ENCODE measurements around the gene TFG. TPM values are rescaled to one million over a fixed set of nuclear protein-coding genes. Genes with fewer than 3 reads are reported as not detected.

TFG gene
- total and polyA plus RNA-seq, 8 donors: 81.8 to 132 (median 115) TPM

DNA sequence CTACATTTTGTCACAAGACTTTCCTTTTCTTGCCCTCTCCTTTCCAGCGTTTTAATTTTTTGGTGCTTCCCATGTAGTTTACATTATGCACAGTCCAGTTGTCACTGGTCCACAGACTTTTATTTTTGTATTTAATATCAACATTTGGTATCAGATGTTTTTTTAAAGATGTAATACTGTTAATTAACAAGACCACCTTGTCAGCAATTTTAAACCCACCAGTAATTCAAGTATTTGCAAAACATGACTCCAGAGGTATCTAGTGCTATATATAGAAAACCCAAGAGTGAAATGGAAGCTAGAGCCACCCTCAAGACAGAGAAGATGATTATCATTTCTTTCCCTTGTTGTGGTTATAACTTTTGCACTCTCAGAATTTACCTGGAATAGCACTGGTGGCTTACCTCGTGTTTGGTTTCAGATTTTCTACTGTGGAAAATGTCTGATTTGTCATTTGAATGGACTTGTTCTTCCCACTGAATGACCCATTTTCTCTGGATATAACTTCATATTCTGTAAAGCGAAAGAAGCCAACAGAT is 56.2 kb downstream of the TFG start:
- ATAC-seq (no peak), DNase-seq (no peak)
- Histone ChIP-seq H3K27me3 (no peaks in the 10 kb centered on the region), H3K9me3 (no peaks in the 10 kb centered on the region), H3K36me3 (no peaks in the 10 kb centered on the region), H3K4me1 (no peaks in the 10 kb centered on the region), H3K27ac (no peak overlapping the region), H3K4me3 (no peak overlapping the region)
- intact Hi-C loops (cut with DNase I): no loop called here
- TF ChIP-seq, protein P1, sequence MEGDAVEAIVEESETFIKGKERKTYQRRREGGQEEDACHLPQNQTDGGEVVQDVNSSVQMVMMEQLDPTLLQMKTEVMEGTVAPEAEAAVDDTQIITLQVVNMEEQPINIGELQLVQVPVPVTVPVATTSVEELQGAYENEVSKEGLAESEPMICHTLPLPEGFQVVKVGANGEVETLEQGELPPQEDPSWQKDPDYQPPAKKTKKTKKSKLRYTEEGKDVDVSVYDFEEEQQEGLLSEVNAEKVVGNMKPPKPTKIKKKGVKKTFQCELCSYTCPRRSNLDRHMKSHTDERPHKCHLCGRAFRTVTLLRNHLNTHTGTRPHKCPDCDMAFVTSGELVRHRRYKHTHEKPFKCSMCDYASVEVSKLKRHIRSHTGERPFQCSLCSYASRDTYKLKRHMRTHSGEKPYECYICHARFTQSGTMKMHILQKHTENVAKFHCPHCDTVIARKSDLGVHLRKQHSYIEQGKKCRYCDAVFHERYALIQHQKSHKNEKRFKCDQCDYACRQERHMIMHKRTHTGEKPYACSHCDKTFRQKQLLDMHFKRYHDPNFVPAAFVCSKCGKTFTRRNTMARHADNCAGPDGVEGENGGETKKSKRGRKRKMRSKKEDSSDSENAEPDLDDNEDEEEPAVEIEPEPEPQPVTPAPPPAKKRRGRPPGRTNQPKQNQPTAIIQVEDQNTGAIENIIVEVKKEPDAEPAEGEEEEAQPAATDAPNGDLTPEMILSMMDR (IDR thresholded peaks at IDR 0.05): no peak

DNA sequence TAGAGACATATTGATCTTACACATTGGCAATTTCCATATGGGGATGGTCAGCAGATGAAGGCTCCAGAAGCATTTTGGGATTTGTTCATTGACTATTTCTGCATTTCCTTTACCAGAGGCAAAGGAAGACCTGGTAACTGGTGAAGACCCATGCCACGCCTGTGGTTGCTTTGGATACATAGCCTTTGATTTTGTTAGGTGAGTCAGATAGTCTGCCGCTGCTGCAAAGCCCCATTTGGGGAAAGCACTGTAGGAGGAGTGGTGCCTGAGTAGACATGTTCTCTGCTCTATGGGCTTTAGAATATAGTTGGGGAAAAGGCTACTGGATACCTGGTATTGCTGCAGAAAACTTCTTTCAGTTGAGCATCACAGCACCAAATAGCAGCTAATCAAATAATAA is 56.8 kb downstream of the TFG start:
- no peak for ATAC-seq
- H3K27me3 ChIP-seq: no peaks in the 10 kb centered on the region
- TF ChIP-seq, protein P1 (IDR thresholded peaks at IDR 0.05): no peak
- no peak overlapping the region for H3K4me3 ChIP-seq
- intact Hi-C loops (cut with DNase I): no loop called here
- H3K4me1 ChIP-seq: no peaks in the 10 kb centered on the region
- no peaks in the 10 kb centered on the region for H3K36me3 ChIP-seq
- no peak for DNase-seq
- no peak overlapping the region for H3K27ac ChIP-seq
- H3K9me3 ChIP-seq: no peaks in the 10 kb centered on the region

DNA sequence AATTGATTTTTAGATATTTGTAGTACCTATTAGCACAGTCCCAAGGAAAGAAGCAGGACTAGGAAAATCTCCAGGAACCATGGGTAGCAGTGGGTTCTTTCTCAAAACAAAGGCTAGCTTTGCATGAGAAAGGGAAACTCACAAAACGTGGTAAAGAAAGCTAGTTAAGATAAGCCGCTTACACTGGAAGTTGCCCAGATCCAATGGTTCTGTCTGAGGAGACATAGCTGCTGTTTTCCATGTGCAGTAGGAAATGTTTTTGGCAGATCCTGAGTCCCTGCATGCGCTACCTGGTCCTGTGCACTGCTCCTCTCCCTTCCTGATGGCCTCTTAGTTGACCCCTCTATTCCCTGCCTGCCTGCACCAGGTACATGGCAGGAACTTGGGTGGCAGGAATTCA is 60.4 kb downstream of the TFG start:
- DNase-seq: no peak
- no peaks in the 10 kb centered on the region for H3K4me1 ChIP-seq
- intact Hi-C loops (cut with DNase I): no loop called here
- no peaks in the 10 kb centered on the region for H3K9me3 ChIP-seq
- H3K36me3 ChIP-seq: no peaks in the 10 kb centered on the region
- TF ChIP-seq, protein P1 (IDR thresholded peaks at IDR 0.05): no peak
- no peaks in the 10 kb centered on the region for H3K27me3 ChIP-seq
- no peak overlapping the region for H3K4me3 ChIP-seq
- ATAC-seq: no peak
- no peak overlapping the region for H3K27ac ChIP-seq

DNA sequence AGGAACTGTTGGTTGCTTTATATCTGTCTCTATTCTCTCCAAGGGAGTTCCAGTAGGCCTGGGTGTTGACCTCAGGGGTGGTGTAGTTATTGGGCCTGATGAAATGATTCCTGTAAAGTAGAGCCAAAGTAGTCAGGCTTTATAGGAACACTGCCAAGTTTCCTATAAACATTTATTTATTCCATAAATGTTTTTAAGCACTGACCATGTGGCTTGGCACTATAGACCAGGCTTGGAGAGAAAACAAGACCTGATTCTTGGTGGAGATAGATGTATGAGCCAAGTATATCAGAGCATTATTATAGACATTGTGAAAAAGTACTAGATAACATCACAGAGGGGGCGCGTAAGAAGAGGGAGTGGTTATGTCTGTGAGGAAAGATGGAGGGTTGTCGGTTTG is 65.9 kb downstream of the TFG start:
- Histone ChIP-seq H3K27me3 (no peaks in the 10 kb centered on the region), H3K36me3 (no peaks in the 10 kb centered on the region), H3K4me3 (no peak overlapping the region), H3K9me3 (no peaks in the 10 kb centered on the region), H3K4me1 (no peaks in the 10 kb centered on the region), H3K27ac (no peak overlapping the region)
- TF ChIP-seq, protein P1 (IDR thresholded peaks at IDR 0.05): no peak
- ATAC-seq (no peak), DNase-seq (peak in 2 of 4 donors; percentile 33 to 47)
- intact Hi-C loops (cut with DNase I): no loop called here

DNA sequence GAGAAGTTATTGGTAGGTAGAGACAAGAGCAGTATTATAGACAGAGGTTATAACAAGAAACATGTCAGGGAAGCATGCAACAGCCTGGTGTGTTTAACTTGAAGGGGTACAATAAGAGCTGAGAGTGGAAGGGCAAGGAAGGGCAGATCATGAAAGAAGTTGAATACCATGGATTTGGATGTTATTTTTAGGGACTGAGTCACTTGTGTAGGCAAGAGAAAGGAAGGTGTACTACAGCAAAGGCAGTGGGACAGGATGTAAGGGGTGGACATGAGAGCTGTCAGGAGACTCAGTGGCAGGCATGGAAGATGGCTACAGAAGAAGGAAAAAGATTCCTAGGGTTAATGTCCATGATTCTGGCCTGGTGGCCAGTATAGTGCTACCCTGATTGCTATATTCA is 66.4 kb downstream of the TFG start:
- intact Hi-C loops (cut with DNase I): no loop called here
- Histone ChIP-seq H3K9me3 (no peaks in the 10 kb centered on the region), H3K27me3 (no peaks in the 10 kb centered on the region), H3K4me3 (no peak overlapping the region), H3K36me3 (no peaks in the 10 kb centered on the region), H3K27ac (no peak overlapping the region), H3K4me1 (no peaks in the 10 kb centered on the region)
- TF ChIP-seq, protein P1 (IDR thresholded peaks at IDR 0.05): no peak
- ATAC-seq: no peak
- DNase-seq: no peak
